Uterus (tissue), 4 donors: ENCODE results near the gene PFDN2. TPM values are rescaled to one million over a fixed set of nuclear protein-coding genes. Genes with fewer than 3 reads are reported as not detected.

Source experiments
- DNase-seq, 2 donors: peaks; one replicate each; pipeline ENCODE4 v3.0.0-alpha.2; 2019 to 2020
- H3K27ac ChIP-seq, 2 donors: fragments of 200-600 bp; sonication (generic); 1 replicate in 1 of 2; 2 replicates in 1 of 2; pipeline ENCODE4 v1.5.1; 2016 to 2018
- H3K27me3 ChIP-seq, 2 donors: fragments of 200-600 bp; sonication (generic); one replicate each; pipeline ENCODE4 v1.5.1; 2018 to 2019; ENCODE audit warnings: control low read depth in 1 of 2
- H3K36me3 ChIP-seq, 2 donors: fragments of 200-600 bp; sonication (generic); one replicate each; pipeline ENCODE4 v1.5.1; 2019; ENCODE audit warnings: control low read depth in 1 of 2
- H3K4me1 ChIP-seq, 2 donors: fragments of 200-600 bp; sonication (generic); one replicate each; pipeline ENCODE4 v1.5.1; 2018 to 2019; ENCODE audit warnings: control low read depth in 1 of 2
- H3K4me3 ChIP-seq, 2 donors: fragments of 200-600 bp; sonication (generic); 1 replicate in 1 of 2; 2 replicates in 1 of 2; pipeline ENCODE4 v1.5.1; 2018 to 2019; ENCODE audit warnings: mild to moderate bottlenecking in 1 of 2
- H3K9me3 ChIP-seq, 2 donors: fragments of 200-600 bp; sonication (generic); one replicate each; pipeline ENCODE4 v1.5.1; 2019; ENCODE audit warnings: control low read depth in 1 of 2
- POLR2A ChIP-seq, 2 donors: fragments of 450-650 bp; IDR thresholded peaks; one replicate each; pipeline ENCODE4 v1.6.1; 2016; ENCODE audit warnings: antibody characterized with exemption in 2 of 2, mild to moderate bottlenecking in 1 of 2, moderate library complexity in 1 of 2
- intact Hi-C: fragments of 100-400 bp; cut with DNase I; formaldehyde crosslinking; loops from one replicate; pipeline ENCODE4 v1.15.1; 2023; ENCODE audit warnings: low total_unique reads
- total RNA-seq, 4 donors: library from RNA; depleted of rRNA in 3 of 4; stranded (reverse); fragments of >200 nt in 3 of 4; gene quantifications; one replicate each; pipeline versions ENCODE4 v1.1.0 to v1.2.4, GENCODE V29; 2014 to 2023
- TF ChIP-seq, protein P1 (sequence below), 4 experiments: fragments of 200-600 bp in 2 of 4; fragments of 450-650 bp in 2 of 4; sonication (generic) in 2 of 4; IDR thresholded peaks; one replicate each; pipeline ENCODE4 v1.5.1; 2016 to 2019; ENCODE audit warnings: antibody characterized with exemption in 4 of 4, mild to moderate bottlenecking in 2 of 4, moderate library complexity in 1 of 4
- donor health status: DM: yes; HTN: yes; CAD: no.

PFDN2 gene
- total RNA-seq, 4 donors from 2014 or later: 3.3 to 38.9 (median 29.8) TPM

DNA sequence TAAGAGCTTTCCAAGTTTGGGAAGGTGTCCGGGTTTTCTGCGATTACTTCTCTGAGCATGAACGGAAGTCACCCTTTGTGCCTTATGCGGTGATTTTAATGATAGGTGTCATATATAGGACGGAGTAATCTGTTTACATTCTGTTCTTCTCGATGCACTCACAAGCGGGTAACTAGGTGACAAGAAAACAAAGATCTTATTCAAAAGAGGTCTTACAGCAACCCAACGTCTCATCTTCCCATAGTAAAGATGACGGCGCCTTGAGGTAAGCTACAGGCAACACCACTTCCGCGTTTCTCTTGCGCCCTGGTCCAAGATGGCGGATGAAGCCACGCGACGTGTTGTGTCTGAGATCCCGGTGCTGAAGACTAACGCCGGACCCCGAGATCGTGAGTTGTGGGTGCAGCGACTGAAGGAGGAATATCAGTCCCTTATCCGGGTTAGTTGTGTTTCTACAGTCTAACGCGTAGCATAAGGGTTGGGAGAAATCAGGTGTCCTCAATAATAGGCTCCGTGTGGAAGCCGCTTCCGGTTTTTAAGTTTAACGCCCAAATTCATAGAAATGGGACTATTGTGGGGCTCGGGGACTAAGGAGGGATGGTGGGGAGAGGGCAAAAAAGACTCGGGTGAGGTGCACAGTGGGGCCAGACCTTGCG is 36.0 kb upstream of the PFDN2 start, which contains the start of gene UFC1:
TSS of gene UFC1 (plus strand) at position 297 of the 656 bp plus-strand sequence. CDS start at position 317, 20 bp downstream.
- peak within 1 kb of the TSS; percentile 62 to 70 for H3K4me3 ChIP-seq
- DNase-seq: peak; percentile 75 to 82
- TF ChIP-seq POLR2A (IDR thresholded peaks at IDR 0.05): peak in 1 of 2 donors; percentile 31
- TF ChIP-seq, protein P1, sequence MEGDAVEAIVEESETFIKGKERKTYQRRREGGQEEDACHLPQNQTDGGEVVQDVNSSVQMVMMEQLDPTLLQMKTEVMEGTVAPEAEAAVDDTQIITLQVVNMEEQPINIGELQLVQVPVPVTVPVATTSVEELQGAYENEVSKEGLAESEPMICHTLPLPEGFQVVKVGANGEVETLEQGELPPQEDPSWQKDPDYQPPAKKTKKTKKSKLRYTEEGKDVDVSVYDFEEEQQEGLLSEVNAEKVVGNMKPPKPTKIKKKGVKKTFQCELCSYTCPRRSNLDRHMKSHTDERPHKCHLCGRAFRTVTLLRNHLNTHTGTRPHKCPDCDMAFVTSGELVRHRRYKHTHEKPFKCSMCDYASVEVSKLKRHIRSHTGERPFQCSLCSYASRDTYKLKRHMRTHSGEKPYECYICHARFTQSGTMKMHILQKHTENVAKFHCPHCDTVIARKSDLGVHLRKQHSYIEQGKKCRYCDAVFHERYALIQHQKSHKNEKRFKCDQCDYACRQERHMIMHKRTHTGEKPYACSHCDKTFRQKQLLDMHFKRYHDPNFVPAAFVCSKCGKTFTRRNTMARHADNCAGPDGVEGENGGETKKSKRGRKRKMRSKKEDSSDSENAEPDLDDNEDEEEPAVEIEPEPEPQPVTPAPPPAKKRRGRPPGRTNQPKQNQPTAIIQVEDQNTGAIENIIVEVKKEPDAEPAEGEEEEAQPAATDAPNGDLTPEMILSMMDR (IDR thresholded peaks at IDR 0.05): no peak
- no peaks in the 10 kb centered on the region for H3K36me3 ChIP-seq
- intact Hi-C loops: no loop called here
- peak within 1 kb of the TSS; percentile 91 for H3K27ac ChIP-seq
- no peaks in the 10 kb centered on the region for H3K27me3 ChIP-seq
- H3K9me3 ChIP-seq: no peaks in the 10 kb centered on the region
- no peaks in the 10 kb centered on the region for H3K4me1 ChIP-seq

DNA sequence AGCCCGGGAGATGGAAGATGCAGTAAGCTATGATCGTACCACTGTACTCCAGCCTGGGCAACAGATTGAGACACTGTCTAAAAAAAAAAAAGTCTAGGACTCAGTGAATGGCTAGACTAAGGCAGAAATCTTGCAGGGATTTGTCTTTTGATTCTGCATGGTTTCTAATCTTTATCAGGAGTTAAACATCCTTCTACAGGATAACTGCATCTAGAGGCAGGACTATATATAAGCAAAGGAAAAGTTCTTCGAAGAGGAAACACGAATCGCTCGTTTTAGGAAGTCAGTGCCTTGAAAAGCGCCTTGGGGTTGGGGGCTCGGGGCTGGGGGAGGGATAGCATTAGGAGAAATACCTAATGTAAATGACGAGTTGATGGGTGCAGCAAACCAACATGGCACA is 35.3 kb upstream of the PFDN2 start:
- Histone ChIP-seq H3K9me3 (no peaks in the 10 kb centered on the region), H3K27me3 (no peaks in the 10 kb centered on the region), H3K4me1 (no peaks in the 10 kb centered on the region), H3K4me3 (peak overlapping the region; percentile 62 to 70), H3K27ac (peak overlapping the region; percentile 91), H3K36me3 (no peaks in the 10 kb centered on the region)
- TF ChIP-seq, protein P1 (IDR thresholded peaks at IDR 0.05): no peak
- TF ChIP-seq POLR2A (IDR thresholded peaks at IDR 0.05): no peak
- intact Hi-C loops: no loop called here
- no peak for DNase-seq

DNA sequence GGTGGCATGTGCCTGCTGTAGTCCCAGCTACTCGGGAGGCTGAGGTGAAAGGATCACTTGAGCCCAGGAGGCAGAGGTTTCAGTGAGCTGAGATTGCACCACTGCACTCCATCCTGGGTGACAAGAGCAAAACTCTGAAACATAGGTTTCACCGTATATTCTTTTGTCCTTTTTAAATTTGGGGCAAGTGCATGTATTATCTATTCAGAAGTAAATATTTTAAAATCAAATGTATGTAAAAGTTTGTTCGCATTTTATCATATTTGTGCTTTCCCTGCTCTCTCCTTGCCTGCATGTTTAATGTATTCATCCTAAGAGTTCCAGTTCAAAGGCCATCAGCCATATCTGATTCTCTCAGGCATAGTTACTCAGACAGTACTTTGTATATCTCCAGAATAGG is 28.0 kb upstream of the PFDN2 start:
- Histone ChIP-seq H3K9me3 (no peaks in the 10 kb centered on the region), H3K27ac (no peak overlapping the region), H3K4me1 (no peaks in the 10 kb centered on the region), H3K36me3 (no peaks in the 10 kb centered on the region), H3K27me3 (no peaks in the 10 kb centered on the region), H3K4me3 (no peak overlapping the region)
- intact Hi-C loops: no loop called here
- DNase-seq: no peak
- TF ChIP-seq POLR2A (IDR thresholded peaks at IDR 0.05): no peak
- TF ChIP-seq, protein P1 (IDR thresholded peaks at IDR 0.05): no peak

DNA sequence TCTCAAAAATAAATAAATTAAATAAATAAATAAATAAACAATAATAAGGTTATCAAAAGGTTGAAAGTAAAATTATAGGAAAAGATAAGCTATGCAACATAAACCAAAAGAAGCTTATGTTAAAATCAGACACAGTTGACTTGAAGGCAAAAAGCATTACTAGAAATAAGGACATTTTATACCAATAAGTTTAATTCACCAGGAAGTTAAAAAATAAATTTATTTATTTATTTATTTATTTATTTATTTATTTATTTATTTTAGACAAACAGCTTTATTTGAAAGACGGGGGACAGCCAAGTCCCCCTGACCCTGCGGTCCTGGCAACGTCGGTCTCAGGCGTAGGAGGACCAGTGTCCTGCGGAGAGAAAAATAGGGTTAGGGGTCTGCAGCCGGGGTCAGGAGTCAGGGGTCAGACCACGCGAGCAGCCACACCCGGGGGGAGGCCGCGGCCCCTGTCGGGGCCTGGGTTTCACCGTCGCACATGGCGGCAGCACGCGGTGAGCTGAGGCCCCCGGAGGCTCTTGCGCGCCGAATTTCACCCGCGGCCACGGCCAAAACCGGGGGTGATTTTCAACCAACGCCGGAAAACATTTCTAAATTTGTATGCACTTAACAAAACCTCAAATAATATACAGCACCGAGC is 23.0 kb upstream of the PFDN2 start:
- no peak overlapping the region for H3K27ac ChIP-seq
- no peaks in the 10 kb centered on the region for H3K27me3 ChIP-seq
- no peak for DNase-seq
- no peaks in the 10 kb centered on the region for H3K36me3 ChIP-seq
- H3K9me3 ChIP-seq: no peaks in the 10 kb centered on the region
- no peak overlapping the region for H3K4me3 ChIP-seq
- H3K4me1 ChIP-seq: no peaks in the 10 kb centered on the region
- TF ChIP-seq, protein P1 (IDR thresholded peaks at IDR 0.05): no peak
- TF ChIP-seq POLR2A (IDR thresholded peaks at IDR 0.05): no peak
- intact Hi-C loops: no loop called here

DNA sequence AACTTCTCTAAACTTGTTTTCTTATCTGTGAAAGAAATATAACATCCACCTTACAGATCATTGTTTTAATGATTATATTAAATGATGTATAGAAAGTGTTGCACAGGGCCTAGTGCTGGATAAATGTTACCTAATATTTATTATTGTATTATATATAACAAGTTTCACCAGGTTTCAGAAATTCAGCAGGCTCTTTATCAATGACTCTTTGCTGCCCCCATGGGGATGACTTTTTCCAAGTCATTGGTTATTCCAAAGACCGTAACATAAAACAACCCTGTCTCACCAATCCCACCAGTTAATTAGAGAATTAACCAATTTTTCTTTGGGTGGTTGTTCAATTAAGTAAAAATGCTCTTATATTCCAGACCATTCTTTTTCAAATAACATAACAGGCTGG is 21.9 kb upstream of the PFDN2 start:
- Histone ChIP-seq H3K27ac (no peak overlapping the region), H3K4me3 (no peak overlapping the region), H3K4me1 (no peaks in the 10 kb centered on the region), H3K36me3 (no peaks in the 10 kb centered on the region), H3K9me3 (no peaks in the 10 kb centered on the region), H3K27me3 (no peaks in the 10 kb centered on the region)
- TF ChIP-seq, protein P1 (IDR thresholded peaks at IDR 0.05): peak in 3 of 4 experiments; percentile 18 to 31 (median 23)
- no peak for TF ChIP-seq POLR2A (IDR thresholded peaks at IDR 0.05)
- intact Hi-C loops: no loop called here
- no peak for DNase-seq
